HepG2 (cell line): ENCODE data around the gene NUBP1. TPM values are rescaled to one million over a fixed set of nuclear protein-coding genes. Genes with fewer than 3 reads are reported as not detected.

Experiments
- ATAC-seq: fragments of 200-7000 bp; cut with Tn5 transposase; 3 replicates; pipeline ENCODE4 v1.9.1; 2020; ENCODE audit warnings: mild to moderate bottlenecking, moderate library complexity
- BruUV-seq: library from RNA; stranded (reverse); fragments of 400-500 nt; replicated peaks from 2 replicates; lab custom pipeline; 2021; lab: Mats Ljungman, UMichigan
- CTCF ChIA-PET: fragments of 300-600 bp; formaldehyde crosslinking; extraction: SDS; loops from one replicate; lab custom pipeline; 2021; ENCODE audit warnings: low total read pairs, inconsistent platforms, low intra/inter-chr PET ratio; lab: Yijun Ruan, JAX
- POLR2A ChIA-PET: fragments of 350-600 bp; sonication (Branson Sonifier 250); formaldehyde crosslinking; loops from one replicate; lab custom pipeline; 2020; ENCODE audit warnings: antibody characterized with exemption, inconsistent platforms; lab: Yijun Ruan, JAX
- DNase-seq: peaks from one replicate; pipeline ENCODE4 v3.0.0-alpha.2; 2015; ENCODE audit warnings: low spot score
- FAIRE-seq: peaks from 3 replicates; lab custom pipeline; 2011; peaks lifted over from hg19 to GRCh38; lab: Jason Lieb, UNC
- H2AFZ ChIP-seq: one replicate; pipeline ENCODE4 v1.6.1; 2011; ENCODE audit warnings: low read length, inconsistent platforms
- H3K27ac ChIP-seq: fragments of 300-600 bp; 3 replicates; pipeline ENCODE4 v1.8.0; 2011; ENCODE audit warnings: mixed run types, mild to moderate bottlenecking, mixed read lengths, low read length, inconsistent platforms; ENCODE audit not compliant: insufficient read depth; ENCODE audit errors: extremely low read length
- H3K27me3 ChIP-seq, 2 experiments: fragments of 200-600 bp in 1 of 2; 2 replicates in 1 of 2; 3 replicates in 1 of 2; pipeline versions ENCODE4 v1.6.0 to v1.8.0; 2011; ENCODE audit warnings: low read length in 2 of 2, mild to moderate bottlenecking in 2 of 2, moderate library complexity in 2 of 2, inconsistent platforms in 1 of 2; ENCODE audit not compliant: insufficient read depth in 2 of 2, control insufficient read depth in 1 of 2
- H3K36me3 ChIP-seq, 2 experiments: fragments of 200-600 bp in 1 of 2; replicated peaks in 1 of 2; 2 replicates in 1 of 2; 3 replicates in 1 of 2; pipeline versions ENCODE4 v1.5.1 to v1.8.0; 2011; ENCODE audit warnings: low read length in 2 of 2, inconsistent platforms in 1 of 2; ENCODE audit not compliant: insufficient read depth in 2 of 2, control insufficient read depth in 1 of 2
- H3K4me1 ChIP-seq: 2 replicates; pipeline ENCODE4 v1.5.1; 2012; ENCODE audit warnings: low read length, inconsistent platforms; ENCODE audit not compliant: insufficient read depth
- H3K4me2 ChIP-seq: 2 replicates; pipeline ENCODE4 v1.6.0; 2011; ENCODE audit warnings: low read depth, low read length, inconsistent platforms
- H3K4me3 ChIP-seq, 3 experiments: fragments of 200-600 bp in 1 of 3; sonication (generic), shearing (Covaris generic) in 1 of 3; replicated peaks in 1 of 3; 2 replicates each; pipeline ENCODE4 v1.5.1; 2011 to 2016; ENCODE audit warnings: low read length in 3 of 3, inconsistent platforms in 2 of 3, low read depth in 2 of 3, mild to moderate bottlenecking in 2 of 3, control low read depth in 1 of 3, mixed read lengths in 1 of 3; ENCODE audit not compliant: insufficient read depth in 1 of 3
- H3K79me2 ChIP-seq: one replicate; pipeline ENCODE4 v1.6.1; 2011; ENCODE audit warnings: low read length, inconsistent platforms; ENCODE audit not compliant: insufficient read depth
- H3K9ac ChIP-seq: 2 replicates; pipeline ENCODE4 v1.6.0; 2011; ENCODE audit warnings: mild to moderate bottlenecking, low read depth, low read length, inconsistent platforms; ENCODE audit not compliant: insufficient read depth
- H3K9me3 ChIP-seq: 2 replicates; pipeline ENCODE4 v1.5.1; 2012; ENCODE audit warnings: mild to moderate bottlenecking, low read length
- H4K20me1 ChIP-seq: 2 replicates; pipeline ENCODE4 v1.6.0; 2011; ENCODE audit warnings: inconsistent platforms, mild to moderate bottlenecking, low read length, moderate library complexity; ENCODE audit not compliant: insufficient read depth
- AHR ChIP-seq: IDR thresholded peaks from 2 replicates; pipeline ENCODE4 v1.6.1; 2018; ENCODE audit warnings: missing genetic modification reagents, missing compliant biosample characterization
- DMAP1 ChIP-seq: IDR thresholded peaks from 2 replicates; pipeline ENCODE4 v1.6.1; 2016
- NR2F1 ChIP-seq, 2 experiments: fragments of 450-650 bp in 1 of 2; formaldehyde crosslinking in 1 of 2; IDR thresholded peaks; 2 replicates each; pipeline versions ENCODE4 v1.5.0 to v1.6.1; 2016 to 2020; ENCODE audit warnings: mild to moderate bottlenecking in 1 of 2, missing compliant biosample characterization in 1 of 2, missing genetic modification reagents in 1 of 2, moderate library complexity in 1 of 2
- PHF5A ChIP-seq: IDR thresholded peaks from one replicate; pipeline ENCODE4 v1.6.1; 2018; ENCODE audit warnings: low read depth, missing genetic modification reagents; ENCODE audit not compliant: unreplicated experiment
- TCF12 ChIP-seq, 2 experiments: fragments of 450-650 bp in 1 of 2; sonication (generic) in 1 of 2; formaldehyde crosslinking in 1 of 2; IDR thresholded peaks; 2 replicates each; pipeline versions ENCODE4 v1.6.1 to v1.8.0; 2017 to 2022; ENCODE audit warnings: antibody characterized with exemption in 1 of 2, mild to moderate bottlenecking in 1 of 2, missing genetic modification reagents in 1 of 2, moderate library complexity in 1 of 2
- U2AF1 ChIP-seq: fragments of 200-400 bp; formaldehyde crosslinking; optimal IDR thresholded peaks from 2 replicates; pipeline ENCODE3; 2017; ENCODE audit warnings: mild to moderate bottlenecking, low read depth, low read length
- ZNF747 ChIP-seq: sonication (generic); formaldehyde crosslinking; IDR thresholded peaks from 2 replicates; pipeline ENCODE4 v1.8.1; 2023; ENCODE audit warnings: missing genetic modification reagents, mild to moderate bottlenecking, borderline replicate concordance
- WGBS: methylation state at CpG from one replicate; pipeline ENCODE4 v1.1.6; 2017; ENCODE audit warnings: low lambda C conversion rate; 5-methylcytosine and 5-hydroxymethylcytosine counted together
- in situ Hi-C: cut with HindIII; loops from 2 replicates; pipeline ENCODE4 v1.10.0; 2017; ENCODE audit warnings: low pct_unique_long_range_greater_than_20kb; ENCODE audit not compliant: extremely low pct_ligation_motif_present
- intact Hi-C: fragments of 100-400 bp; cut with micrococcal nuclease; formaldehyde crosslinking; loops from one replicate; pipeline ENCODE4 v1.10.0; 2022; ENCODE audit not compliant: unreplicated experiment
- polyA plus RNA-seq, 8 experiments: library from polyadenylated mRNA; depleted of rRNA in 3 of 8; stranded (reverse) in 7 of 8; unstranded in 1 of 8; fragments of >200 nt; fragmentation: Illumina TruSeq in 4 of 8; extraction: Trizol in 4 of 8; gene quantifications; 2 replicates each; pipeline versions ENCODE4 v1.2.1 to v1.2.3, GENCODE V29; 2011 to 2016; ENCODE audit warnings: low read depth in 4 of 8, missing spikeins in 1 of 8, mixed read lengths in 1 of 8; ENCODE audit not compliant: insufficient read depth in 1 of 8
- total RNA-seq, 5 experiments: library from RNA; depleted of rRNA; stranded (reverse); fragments of >200 nt; fragmentation: Illumina TruSeq; extraction: Trizol; gene quantifications; 2 replicates each; pipeline ENCODE4 v1.2.3, GENCODE V29; 2016; ENCODE audit warnings: low read depth in 1 of 5
- TF ChIP-seq, protein P1 (sequence below): fragments of 450-650 bp; IDR thresholded peaks from 2 replicates; pipeline ENCODE4 v1.6.1; 2016
- TF ChIP-seq, protein P2 (sequence below): sonication (generic); formaldehyde crosslinking; IDR thresholded peaks from 2 replicates; pipeline ENCODE4 v1.8.0; 2022; ENCODE audit warnings: missing genetic modification reagents, mild to moderate bottlenecking, moderate library complexity, borderline replicate concordance

NUBP1 gene
- total and polyA plus RNA-seq, 2 of the 13 experiments (the other 11 are each of a cell fraction or from before 2014, with no cell fraction given), result 53.5 to 70.4 TPM

DNA sequence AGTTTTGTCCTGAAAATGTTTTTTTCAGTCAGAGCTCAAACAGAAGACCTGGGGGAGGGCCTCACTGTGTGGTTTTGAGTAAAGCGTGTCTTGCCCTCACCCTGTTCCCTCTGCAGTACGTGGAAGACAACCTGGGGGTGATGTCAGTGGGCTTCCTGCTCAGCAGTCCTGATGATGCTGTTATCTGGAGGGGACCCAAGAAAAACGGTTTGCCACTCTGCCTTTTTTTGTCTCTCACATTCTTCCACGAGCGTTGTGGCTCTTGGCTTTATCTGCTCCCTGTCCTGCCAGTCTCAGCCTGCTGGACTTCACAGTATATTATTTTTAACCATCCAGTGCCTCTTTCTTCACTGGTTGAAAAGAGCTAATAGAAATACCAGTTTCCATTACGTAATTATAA, 12.9 kb downstream of the NUBP1 start (continued):
- no peak for TF ChIP-seq AHR (CRISPR knock-in tag)

DNA sequence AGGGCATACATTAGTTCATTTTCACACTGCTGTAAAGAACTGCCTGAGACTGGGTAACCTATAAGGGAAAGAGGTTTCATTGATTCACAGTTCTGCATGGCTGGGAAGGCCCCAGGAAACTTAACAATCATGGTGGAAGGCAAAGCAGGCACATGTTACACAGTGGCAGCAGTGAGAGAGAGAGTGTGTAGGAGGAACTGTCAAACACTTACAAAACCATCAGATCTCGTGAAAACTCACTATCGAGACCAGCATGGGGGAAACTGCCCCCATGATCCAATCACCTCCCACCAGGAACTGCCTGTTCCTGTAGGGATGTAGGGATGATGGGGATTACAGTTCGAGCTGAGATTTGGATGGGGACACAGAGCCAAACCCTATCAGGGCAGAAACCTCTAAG, 17.2 kb downstream of the NUBP1 start:
- H2AFZ ChIP-seq, result no peak overlapping the region
- TF ChIP-seq NR2F1 (CRISPR knock-in tag; IDR thresholded peaks at IDR 0.05) (no peak), U2AF1 (no peak), PHF5A (CRISPR knock-in tag) (no peak), DMAP1 (CRISPR knock-in tag) (no peak), ZNF747 (no peak), TCF12 (IDR thresholded peaks at IDR 0.05) (no peak), TCF12 (CRISPR knock-in tag; IDR thresholded peaks at IDR 0.05) (no peak)
- TF ChIP-seq, protein P1, sequence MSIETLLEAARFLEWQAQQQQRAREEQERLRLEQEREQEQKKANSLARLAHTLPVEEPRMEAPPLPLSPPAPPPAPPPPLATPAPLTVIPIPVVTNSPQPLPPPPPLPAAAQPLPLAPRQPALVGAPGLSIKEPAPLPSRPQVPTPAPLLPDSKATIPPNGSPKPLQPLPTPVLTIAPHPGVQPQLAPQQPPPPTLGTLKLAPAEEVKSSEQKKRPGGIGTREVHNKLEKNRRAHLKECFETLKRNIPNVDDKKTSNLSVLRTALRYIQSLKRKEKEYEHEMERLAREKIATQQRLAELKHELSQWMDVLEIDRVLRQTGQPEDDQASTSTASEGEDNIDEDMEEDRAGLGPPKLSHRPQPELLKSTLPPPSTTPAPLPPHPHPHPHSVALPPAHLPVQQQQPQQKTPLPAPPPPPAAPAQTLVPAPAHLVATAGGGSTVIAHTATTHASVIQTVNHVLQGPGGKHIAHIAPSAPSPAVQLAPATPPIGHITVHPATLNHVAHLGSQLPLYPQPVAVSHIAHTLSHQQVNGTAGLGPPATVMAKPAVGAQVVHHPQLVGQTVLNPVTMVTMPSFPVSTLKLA, result peak; percentile 14; the same call in 1 of the 2 replicates
- TF ChIP-seq, protein P2, sequence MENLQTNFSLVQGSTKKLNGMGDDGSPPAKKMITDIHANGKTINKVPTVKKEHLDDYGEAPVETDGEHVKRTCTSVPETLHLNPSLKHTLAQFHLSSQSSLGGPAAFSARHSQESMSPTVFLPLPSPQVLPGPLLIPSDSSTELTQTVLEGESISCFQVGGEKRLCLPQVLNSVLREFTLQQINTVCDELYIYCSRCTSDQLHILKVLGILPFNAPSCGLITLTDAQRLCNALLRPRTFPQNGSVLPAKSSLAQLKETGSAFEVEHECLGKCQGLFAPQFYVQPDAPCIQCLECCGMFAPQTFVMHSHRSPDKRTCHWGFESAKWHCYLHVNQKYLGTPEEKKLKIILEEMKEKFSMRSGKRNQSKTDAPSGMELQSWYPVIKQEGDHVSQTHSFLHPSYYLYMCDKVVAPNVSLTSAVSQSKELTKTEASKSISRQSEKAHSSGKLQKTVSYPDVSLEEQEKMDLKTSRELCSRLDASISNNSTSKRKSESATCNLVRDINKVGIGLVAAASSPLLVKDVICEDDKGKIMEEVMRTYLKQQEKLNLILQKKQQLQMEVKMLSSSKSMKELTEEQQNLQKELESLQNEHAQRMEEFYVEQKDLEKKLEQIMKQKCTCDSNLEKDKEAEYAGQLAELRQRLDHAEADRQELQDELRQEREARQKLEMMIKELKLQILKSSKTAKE (CRISPR knock-in tag), result no peak
- TF ChIP-seq, all 625 proteins: peak for 1
- no peak for ATAC-seq
- Histone ChIP-seq H4K20me1 (no peaks in the 10 kb centered on the region), H3K36me3 (peaks cover 58 to 67% of the 10 kb centered on the region in 2 experiments), H3K9me3 (no peaks in the 10 kb centered on the region), H3K4me1 (no peaks in the 10 kb centered on the region), H3K4me3 (no peak overlapping the region), H3K79me2 (no peaks in the 10 kb centered on the region), H3K27me3 (no peaks in the 10 kb centered on the region), H3K27ac (no peak overlapping the region), H3K9ac (no peak overlapping the region), H3K4me2 (no peak overlapping the region)
- FAIRE-seq, result peak; percentile 34
- CTCF ChIA-PET, result no interaction called here
- POLR2A ChIA-PET, result no interaction called here
- 95% methylated on average over 3 of the region's 3 CpGs for WGBS
- DNase-seq, result no peak
- in situ Hi-C loops (no loop called here), intact Hi-C loops (no loop called here)
- BruUV-seq, result no TSS peak
